GM21576 (cell line): ENCODE measurements around the gene PTS.

ENCODE experiments used
- ATAC-seq: cut with Tn5 transposase; IDR thresholded peaks from one replicate; pipeline ENCODE4 v1.9.1; 2021; ENCODE audit warnings: mild to moderate bottlenecking, moderate library complexity; ENCODE audit not compliant: unreplicated experiment

Gene PTS

GRCh38 chr11:112260490-112260889 lies 34.3 kb downstream of the PTS start, which contains the start of gene PLET1:
TSS of gene PLET1 (minus strand) at chr11:112260860. CDS start at chr11:112260589, 271 bp downstream.
- no peak for ATAC-seq

DNA sequence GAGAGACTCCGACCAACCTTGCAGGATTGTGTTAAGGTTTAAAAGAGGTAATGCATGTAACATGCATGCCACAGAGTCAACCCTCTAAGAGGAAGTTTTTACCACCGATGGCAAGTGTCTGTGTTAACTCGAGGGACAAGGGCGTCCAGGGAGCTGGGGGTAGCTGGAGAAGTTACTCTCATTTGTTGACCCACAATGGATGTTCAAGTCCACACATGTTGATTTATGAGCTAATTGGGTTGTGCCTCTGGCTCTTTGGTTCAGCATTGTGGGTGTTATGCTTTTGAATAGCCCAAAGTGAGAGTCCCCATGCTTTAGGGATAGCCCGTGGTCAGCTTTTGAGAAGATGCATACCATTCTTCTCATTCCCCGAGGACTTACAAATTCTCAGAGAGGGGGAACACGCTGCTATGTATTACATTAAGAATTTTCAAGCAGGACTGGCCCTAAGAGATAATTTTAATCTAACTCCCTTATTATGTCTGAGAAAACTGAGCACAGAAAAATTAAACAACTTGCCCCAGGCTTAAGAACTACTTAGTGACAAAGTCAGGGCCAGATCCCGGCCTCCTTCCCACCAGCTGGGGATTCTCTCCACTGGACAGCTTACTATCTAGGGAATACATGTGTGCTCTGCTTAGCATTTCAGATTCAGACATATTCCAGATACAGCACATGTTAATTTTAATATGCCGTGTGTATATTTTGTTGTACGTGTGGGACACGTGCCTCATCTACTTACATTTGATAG lies 39.6 kb downstream of the PTS start:
- ATAC-seq, result no peak

DNA sequence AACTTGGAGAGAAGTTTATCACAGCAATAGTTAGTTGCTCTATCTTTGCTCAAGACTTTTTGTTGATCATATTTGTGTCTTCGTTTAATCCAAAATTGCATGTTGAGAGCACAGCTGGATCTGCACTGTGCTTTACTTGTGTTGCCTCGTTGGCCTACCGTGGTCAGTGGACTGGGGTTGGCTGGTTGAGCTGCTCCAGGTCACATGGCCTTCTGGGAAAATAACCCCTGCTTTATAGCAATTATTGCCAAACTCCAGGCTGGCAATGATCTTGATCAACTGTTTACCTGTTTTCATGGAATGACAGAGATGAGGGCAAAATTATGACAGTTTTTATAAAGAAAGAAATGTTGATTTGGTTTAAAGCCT lies 40.2 kb downstream of the PTS start:
- ATAC-seq, result no peak

DNA sequence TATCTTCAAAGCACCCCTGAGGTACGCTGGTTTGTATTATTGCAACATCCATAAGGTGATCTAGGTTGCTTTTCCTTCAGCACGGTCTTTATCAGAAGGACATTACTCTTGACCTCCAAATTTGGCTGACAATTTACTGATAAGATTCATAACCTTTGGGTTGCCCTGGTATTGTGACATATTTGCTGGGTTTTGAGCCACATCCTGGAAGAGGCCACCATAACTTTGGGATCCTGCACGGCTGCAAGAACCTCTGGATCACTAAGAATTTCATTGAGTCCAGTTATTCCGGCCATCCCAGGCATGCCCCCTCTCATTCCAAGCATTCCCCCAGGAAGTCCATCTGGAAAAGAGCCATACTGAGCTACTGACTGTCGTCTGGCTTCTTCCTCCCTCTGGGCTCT lies 41.0 kb downstream of the PTS start:
- no peak for ATAC-seq

GRCh38 chr11:112268406-112268805 lies 42.2 kb downstream of the PTS start:
- no peak for ATAC-seq

DNA sequence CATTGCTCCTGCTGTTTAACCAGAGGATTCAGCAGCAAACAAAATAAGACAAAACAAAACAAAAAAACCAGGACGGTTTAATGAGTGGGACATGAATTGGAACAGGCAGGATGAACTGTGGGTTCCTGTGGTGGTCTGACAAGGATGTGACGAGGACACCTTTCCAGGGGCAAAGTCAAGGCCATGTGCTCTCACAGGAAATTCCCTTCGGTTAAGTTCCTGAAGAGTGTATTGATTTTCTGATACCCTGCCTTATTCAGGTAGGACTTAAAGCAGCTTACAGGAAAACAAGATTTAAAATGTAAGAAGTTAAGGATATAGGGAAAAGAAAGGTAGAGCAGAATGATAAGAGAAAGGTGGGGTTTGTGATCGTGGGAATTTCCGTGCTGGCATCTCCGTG lies 42.9 kb downstream of the PTS start:
- ATAC-seq, result no peak

DNA sequence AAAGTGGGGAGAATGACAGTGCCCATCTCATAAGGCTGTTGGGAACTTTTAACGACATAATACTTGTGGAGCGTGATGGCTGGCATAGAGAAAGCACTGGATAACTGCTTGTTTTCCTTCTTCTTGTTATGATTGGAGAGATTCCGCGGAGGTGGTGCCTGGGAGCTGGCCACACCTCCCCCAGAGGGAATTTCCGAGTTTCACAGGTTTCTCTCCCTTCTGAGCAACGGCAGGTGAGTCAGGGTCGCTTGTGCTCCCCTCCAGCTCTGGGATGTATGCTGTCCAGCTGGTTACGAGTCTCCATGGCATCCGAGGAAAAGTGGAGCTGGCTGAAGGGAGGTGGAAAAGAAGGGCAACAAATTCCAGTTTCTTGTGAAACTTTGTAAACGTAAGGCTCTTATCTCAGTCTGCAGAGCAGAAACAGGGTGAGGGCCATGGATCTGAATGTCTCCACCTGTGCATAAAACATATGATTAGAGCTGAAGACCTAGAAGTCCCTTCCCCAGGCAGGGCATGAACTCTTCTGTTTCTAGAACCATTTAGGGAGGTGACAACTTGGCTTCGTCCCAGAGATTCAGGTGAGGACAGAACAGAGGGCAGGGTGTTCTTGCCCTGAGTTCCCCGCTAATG lies 44.4 kb downstream of the PTS start:
- no peak for ATAC-seq

GRCh38 chr11:112271242-112271641 lies 45.0 kb downstream of the PTS start:
- no peak for ATAC-seq

- no peak for ATAC-seq
Measured at GRCh38 chr11:112273066-112273465, 46.8 kb downstream of the PTS start.

DNA sequence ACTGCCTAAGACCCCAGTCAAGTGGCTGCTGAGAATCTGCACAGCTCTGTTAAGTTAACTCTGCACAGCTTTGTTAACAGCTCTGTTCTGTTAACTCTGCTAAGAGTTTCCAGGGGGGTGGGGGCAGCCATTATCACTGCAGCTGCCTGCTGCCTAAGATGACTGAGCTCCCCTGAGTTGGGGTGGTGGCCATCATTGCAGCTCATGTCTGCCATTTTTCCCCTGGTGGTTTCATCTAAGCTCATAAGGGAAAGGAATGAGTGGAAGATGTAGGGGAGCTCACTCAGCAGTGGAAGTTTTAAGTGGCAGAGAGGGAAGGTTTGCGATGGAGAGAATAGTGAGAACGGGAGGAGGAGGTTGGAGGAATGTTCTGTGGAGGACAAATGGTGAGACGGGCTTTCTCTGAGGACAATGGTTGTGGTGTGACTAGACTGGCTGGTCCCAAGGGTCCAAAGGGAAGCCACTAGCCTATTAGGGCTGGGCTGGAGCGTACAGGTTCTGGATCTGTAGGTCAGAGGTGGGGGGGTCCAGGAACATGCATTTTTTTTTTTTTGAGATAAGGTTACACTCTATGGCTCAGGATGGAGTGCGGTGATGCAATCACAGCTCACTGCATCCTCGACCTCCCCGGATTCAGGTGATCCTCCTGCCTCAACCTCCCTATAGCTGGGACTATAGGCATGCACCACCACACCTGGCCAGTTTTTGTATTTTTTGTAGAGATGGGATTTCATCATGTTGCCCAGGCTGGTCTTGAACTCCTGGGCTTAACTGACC lies 48.0 kb downstream of the PTS start:
- ATAC-seq, result no peak

- no peak for ATAC-seq
Measured at GRCh38 chr11:112277029-112277428, 50.8 kb downstream of the PTS start.

DNA sequence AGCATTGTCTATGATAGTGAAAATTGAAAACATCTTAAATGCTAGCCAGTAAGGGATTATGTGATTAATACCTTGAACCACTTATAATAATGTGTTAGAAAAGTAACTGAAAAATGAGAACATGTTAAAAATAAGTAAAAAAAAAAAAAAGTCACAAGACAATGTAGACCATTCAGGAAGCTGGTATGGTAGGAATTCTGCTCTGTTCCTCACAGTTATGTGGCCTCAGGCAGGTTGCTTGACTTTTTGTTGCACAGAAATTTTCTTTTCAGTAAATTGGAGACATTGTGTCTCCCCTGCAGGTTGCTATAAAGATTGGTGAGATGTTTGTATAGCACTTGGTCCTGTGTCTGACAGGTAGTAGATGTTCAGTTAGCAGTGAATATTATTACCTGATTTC lies 51.7 kb downstream of the PTS start:
- no peak for ATAC-seq

GRCh38 chr11:112278803-112279202 lies 52.6 kb downstream of the PTS start:
- ATAC-seq, result no peak

- ATAC-seq, result peak; percentile 53
Measured at GRCh38 chr11:112279901-112280267, 53.7 kb downstream of the PTS start.

DNA sequence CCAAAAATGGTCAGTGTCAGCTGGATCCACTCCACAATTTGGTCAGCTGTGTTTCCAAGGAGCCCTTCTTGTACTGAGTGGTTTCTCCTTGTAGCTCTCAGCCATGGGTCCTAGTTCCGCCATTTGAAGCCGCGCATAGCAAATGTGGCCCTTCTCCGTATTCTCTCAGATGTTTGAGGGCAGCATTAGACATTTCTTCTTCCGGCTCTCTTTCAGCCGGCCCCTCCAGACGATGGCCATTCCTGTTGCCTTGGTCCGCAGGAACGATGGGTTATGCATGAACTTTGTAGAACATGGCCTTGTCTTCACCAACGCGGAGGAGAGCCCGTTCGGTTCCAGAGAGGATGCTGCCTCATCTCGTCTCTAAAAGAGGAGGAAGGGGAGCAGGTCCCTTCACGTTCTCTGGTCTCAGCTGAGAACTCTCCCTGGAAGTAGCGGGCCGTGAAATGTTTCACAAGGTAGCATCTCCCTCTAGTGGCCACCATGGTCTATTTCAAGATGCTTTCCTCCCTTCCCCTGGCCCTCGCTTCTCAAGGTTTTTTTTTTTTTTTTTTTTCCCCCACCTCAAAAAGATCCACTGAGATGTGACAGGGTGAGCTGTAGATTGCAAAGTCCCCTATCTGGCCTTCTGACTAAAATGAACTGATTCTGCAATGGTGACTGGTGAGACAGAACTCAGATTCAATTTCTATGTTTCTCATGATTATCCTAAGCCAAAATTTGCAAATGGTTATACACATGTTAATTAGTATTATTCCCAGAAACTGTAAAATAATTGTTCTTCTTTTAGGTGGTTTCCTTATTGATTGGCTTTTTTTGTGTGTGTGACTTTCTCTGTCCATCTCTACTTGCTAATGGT lies 54.3 kb downstream of the PTS start:
- peak; percentile 77 for ATAC-seq

DNA sequence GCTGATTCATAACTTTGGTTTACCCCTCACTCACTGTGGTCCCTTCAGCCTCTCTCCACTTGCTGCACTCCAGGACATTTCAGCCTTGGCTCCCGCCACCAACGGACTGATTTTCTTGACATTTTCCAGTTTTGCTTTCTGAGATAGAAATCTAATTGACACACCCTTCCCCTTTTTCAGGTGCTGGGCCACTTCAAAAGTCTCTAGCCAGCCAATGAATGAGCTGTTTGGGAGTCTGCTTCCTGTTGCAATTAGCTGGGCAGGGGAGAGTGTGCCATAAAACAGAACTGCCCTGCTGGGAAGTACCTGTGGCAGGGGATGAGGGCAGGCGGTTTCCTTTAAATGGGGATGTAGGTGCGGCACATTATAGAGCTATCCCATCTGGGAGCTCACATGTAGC lies 55.5 kb downstream of the PTS start:
- ATAC-seq, result no peak
